DMS114 treated with DMSO at 0.1 percent for 48 hours (cell line): ENCODE results near the gene ANXA3.
"Not testable (repeated sequence)": the region's sequence is repeated elsewhere in the genome, so short reads cannot be mapped to it uniquely, and the experiment has no call there.

Source experiments
- DNase-seq: peaks from one replicate; lab custom pipeline; 2025; ENCODE audit not compliant: unreplicated experiment; lab: John Stamatoyannopoulos, UW

ANXA3 gene, protein sequence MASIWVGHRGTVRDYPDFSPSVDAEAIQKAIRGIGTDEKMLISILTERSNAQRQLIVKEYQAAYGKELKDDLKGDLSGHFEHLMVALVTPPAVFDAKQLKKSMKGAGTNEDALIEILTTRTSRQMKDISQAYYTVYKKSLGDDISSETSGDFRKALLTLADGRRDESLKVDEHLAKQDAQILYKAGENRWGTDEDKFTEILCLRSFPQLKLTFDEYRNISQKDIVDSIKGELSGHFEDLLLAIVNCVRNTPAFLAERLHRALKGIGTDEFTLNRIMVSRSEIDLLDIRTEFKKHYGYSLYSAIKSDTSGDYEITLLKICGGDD

DNA sequence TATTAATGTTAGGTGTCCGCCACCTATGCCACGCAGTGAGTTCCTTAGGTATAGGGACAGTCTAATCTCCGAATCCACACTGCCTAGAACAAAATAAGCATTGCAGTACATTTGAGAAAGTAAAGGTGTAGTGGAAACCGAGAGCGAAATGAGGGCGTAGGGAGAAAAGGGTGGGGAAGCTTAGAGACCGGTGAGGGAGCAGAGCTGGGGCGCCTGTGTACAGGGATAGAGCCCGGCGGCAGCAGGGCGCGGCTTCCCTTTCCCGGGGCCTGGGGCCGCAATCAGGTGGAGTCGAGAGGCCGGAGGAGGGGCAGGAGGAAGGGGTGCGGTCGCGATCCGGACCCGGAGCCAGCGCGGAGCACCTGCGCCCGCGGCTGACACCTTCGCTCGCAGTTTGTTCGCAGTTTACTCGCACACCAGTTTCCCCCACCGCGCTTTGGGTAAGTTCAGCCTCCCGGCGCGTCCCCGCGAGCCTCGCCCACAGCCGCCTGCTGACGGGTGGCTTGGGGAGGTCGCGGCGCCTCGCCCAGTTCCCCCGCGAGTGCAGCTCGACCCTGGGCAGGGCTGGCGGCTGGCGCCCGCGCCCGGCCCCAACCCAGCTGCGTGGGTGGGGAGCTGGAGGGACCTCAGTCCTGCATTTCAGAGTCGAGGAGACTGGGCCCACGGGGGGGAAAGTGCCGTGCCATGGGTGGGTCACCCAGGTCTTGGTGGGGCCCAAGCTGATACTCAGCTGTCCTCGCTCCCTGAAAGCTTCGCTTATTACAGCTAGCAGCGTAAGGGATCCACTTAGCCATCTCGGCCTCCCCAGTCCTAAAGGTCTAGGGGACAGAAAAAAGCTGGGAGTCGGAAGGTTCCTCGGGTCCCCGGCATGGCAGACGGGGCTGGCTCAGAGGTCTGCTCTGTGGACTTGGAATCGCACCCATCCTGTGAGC lies at the start of gene ANXA3:
ANXA3 (plus strand) TSS at position 351 of the 932 bp plus-strand sequence. CDS start 2,704 bp downstream, outside the sequence.
- no peak for DNase-seq

DNA sequence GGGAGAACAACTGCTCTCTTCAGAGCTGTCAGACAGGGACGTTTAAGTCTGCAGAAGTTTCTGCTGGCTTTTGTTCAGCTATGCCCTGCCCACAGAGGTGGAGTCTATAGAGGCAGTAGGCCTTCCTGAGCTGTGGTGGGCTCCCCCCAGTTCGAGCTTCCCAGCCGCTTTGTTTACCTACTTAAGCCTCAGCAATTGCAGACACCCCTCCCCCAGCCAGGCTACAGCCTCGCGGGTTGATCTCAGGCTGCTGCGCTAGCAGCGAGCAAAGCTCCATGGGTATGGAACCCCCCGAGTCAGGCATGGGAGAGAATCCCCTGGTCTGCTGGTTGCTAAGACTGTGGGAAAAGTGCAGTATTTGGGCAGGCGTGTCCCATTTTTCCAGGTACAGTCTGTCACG lies 45.3 kb upstream of the ANXA3 start:
- not testable (repeated sequence) for DNase-seq

DNA sequence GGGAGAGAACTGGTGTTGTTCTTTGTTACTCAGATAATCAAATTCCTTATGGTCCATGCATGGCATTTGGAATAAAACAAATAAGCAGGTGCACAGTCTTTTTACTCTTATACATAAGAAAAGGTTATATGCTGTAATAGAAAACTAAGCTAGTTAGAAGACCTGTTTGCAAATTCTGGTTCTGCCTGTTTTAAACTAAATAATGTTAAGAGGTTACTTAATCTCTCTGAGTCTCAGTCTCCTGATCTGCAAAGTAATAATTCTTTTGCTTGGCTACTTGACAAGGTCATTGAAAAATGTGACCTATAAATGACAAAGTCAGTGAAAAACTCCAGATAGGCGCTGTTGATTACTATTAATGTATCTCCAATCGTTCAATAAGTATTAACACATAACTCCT lies 42.5 kb upstream of the ANXA3 start:
- DNase-seq = no peak

DNA sequence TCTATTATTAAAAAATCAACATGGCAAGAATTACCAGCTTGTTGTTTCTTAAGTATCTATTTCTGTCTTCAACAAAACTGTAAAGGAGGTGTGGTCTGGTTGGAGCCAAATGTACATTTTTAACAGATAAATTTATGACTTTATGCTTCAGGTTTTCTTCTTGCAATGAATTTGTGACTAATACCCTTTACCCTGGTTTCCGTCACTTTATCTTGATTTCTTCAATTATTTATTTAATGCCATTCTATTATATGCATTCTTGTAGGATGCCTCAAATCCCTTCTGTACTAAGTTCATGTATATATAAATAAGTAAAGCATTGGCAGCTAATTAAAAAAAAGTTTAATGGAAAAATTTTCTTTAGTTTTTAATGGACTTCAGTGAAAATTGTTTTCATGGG lies 41.5 kb upstream of the ANXA3 start:
- no peak for DNase-seq

DNA sequence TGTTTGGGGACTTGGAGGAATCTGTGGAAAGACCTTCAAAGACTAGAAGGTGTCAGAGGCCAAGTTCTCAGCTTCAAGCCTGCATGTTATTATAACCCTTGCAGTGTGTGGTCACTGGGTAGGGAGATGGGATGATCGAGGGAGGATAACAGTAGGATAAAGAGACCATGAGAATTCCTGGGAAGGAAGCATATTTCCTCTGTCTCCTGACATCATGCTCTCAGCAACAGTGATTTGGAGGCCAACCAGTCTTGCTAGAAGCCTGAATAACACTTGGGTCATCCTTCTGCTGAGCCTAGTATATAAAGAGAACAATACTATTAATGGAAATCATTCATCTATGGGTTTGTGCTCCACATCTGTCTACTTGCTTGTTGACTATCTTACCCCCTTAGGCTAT lies 40.9 kb upstream of the ANXA3 start:
- no peak for DNase-seq

DNA sequence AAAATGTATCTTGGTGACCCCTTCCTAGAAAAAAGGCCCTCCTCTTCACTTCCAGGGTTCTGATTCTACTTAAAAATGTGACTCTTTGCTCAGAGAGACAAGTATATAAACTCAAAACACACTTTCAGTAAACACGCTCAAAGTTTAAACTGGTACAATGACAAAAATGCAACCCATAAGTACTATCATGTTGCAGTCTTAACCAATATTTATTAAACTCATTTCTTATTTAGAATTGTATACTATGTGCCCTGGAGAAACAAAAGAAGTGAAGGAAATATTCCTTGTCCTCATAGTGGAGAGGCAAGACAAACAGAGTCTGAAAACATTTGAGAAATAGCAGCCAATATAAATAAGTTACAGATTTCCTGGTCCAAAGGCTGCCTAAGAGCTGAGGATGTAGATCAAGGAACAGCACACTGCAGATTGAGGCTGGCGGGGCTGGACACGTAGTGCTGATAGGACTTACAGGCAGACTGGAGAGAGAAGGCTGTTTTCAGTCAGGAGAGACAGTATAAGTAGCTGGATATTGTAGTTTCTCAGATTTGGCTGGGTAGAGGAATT lies 39.1 kb upstream of the ANXA3 start:
- DNase-seq = no peak

DNA sequence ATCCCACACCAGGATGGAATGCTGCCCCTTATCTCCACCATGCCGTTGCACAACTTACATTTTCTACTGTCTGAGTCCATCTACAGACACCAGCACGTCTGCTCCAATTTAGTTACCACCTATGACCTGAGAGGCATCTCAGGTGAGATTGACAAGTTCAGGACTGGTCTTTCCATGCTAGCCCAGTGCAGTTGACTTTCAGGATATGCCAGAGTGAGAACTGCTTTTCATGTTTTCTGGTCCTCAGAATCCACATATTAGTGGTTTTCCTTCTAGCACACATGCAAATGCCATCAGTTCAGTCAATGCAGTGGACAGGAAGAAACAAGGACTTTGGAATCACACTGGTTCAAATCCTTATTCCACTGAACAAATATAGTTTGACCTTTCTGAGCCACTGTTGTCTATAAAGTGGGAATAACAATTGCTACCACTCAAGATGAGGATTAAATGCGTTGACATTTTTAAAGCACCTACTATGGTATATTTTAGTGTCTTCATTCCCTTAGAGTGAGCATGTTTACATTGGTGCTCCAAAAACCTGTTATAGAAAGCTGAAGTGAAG lies 38.1 kb upstream of the ANXA3 start:
- DNase-seq = no peak

DNA sequence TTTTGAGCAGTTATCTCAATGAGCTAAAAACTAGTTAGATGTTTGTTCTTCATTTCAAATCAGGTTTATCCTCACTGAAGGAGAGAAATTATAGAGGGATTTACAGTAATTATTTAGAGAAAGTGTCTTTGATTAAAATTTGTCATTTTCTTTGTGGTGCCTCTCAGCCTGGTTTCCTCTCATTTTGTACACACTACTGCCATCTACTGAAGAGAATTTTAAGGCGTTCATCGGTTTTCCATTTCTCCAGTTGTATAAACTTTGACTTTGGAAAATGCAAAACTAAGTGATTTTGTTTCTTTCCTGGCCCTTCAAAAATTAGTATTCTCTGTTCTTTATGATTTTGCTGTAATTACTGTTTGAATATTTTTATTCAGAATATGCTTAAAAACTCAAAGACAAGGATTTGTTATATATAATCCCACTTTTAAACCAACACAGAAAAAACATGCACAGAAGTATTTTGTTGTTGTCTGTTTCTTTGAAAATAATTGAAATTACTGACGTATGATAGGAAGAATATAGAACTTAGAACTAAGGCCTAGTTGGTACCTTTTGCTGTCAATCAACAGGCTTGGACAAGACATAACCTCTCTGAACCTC lies 34.4 kb upstream of the ANXA3 start:
- peak; percentile 1 for DNase-seq

DNA sequence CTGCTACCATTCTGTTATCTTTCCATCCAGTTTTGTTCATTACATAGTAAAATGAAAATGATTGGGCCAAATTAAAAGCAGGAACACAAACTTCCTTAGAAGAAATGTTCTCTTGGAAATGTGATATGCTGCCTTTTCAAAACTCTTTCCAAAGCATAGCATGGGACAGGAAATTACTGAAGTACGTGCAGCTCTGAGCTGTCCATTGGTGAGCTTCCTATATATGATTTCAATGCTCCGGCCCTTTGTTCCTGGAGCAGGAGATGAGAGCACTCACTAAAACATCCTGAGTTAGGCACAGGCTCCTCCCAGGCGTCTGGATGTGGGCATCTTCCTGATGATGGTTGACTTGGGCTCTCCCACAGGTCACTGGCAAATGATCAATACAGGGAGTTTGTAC lies 33.0 kb upstream of the ANXA3 start:
- DNase-seq = no peak

DNA sequence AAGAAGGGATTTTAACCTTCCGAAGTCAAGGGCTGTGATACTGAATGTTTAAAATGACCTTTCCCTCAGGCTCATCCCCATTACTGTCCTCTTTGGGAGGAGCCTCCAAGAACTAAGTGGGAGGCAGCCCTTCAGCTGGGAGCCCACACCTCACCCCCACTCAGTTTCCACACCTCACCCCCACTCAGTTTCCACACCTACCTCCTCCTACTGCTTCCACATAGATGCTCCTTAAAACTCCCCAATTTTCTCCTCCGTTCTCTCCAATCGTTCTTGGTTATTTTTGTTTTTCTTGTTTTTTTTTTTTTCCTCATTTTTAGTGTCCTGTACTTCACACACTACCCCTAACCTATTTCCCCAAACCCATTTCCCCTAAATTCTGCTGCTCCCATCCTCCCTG lies 31.6 kb upstream of the ANXA3 start:
- no peak for DNase-seq

DNA sequence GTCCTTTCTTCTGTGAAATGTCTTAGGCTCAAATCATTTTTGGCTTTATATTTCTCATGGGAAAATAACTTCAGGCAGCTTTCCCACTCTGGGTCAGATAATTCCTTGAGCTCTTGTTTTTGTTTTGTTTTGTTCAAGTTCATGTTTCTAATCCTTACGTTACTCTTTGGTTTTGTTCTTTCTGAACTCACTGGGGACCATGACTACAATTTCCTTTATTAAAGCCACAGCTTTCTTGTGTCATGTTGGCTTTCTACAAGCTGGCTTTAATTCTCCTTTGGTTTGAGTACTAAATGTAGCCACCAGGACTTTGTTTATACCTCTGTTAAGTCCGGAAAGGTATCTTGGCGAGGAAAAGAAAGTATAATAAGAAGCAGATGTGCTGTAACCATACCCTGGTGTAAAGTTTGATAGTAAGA lies 30.8 kb upstream of the ANXA3 start:
- DNase-seq = no peak

DNA sequence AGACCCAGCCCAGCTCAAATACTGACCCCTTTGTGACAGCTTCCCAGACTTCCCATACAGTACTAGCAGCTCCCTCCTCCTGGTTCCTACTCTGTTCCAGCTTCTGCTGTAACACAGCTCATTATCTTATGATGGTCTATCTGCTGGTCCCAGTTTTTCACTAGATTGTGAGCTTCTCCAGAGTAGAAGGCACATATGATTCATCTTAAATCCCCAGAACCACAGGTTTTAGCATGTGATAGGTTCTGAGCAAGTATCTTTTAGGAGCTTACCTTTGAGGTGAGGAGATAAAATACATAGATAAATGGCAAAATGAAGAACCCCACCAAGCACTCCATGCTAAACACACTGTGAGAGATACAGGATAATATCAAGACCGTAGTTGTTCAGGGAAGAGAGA lies 27.6 kb upstream of the ANXA3 start:
- no peak for DNase-seq

DNA sequence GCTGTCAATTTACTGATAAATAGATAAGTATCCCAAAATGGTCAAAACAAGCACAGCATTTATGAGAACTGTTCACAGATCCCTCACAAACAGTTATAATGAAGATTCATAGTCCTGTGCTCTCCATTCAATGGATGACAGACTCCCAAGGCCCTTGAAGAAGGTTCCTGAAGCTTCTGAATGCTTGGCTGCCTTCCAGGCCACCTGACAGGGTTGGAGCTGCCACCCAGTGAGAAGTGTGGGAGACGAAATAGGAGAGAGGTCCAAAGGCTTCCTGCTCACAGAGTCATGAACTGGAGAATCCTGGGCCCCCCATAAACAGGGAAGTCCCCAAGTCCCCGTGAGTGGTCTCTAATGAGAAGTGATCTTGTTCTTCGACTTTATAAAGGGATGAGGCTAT lies 26.0 kb upstream of the ANXA3 start:
- DNase-seq = no peak

DNA sequence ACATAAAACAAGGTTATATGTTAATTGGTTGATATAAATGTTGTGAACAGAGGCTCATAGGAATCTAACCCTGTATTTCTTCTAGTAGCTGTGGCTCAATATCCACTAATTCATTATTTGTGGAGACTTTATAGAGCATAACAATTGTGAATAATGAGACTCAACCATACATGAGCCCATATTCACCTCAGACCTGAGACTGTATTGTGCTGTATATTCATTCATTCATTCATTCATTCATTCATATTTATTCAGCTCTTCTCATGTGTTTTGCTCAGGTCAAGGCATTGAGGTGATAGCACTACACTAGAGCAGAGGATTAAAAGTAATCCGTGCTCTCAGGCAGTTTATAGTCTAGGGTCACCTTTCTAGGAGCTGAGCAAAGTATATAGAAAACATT lies 24.5 kb upstream of the ANXA3 start:
- no peak for DNase-seq

DNA sequence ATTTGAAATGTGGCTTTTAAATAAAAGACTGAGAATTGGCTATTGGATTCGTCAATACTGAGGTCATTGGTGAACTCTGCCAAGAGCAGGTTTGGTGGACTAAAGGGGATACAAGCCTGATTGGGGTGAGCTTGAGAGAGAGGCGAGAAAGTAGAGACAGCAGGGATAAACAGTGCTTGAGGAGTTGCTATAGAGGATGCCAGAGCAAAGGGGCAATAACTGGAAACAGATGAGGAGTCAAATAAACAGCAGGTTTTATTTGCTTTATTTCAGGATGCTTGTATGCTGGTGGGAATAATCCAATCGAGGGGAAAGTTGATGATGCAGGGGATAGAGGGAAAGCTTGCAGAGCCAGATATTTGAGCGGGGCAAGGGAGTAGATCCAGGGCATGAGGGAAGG lies 24.0 kb upstream of the ANXA3 start:
- no peak for DNase-seq

DNA sequence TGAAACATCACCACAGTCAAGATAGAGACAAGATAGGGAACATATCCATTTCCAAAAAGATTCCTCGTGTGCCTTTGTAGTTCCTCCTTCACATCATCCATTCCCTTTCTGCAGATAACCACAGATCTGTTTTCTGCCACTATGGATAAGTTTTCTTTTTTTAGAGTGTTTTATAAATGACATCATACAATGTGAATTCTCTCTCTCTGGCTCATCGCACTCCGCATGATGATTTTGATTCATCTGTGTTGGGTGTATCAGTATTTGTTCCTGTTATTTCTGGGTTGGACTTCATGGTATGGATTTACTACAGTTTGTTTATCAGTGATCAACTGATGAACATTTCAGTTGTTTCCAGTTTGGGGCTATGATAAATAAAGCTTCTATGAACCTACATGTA lies 23.2 kb upstream of the ANXA3 start:
- no peak for DNase-seq

DNA sequence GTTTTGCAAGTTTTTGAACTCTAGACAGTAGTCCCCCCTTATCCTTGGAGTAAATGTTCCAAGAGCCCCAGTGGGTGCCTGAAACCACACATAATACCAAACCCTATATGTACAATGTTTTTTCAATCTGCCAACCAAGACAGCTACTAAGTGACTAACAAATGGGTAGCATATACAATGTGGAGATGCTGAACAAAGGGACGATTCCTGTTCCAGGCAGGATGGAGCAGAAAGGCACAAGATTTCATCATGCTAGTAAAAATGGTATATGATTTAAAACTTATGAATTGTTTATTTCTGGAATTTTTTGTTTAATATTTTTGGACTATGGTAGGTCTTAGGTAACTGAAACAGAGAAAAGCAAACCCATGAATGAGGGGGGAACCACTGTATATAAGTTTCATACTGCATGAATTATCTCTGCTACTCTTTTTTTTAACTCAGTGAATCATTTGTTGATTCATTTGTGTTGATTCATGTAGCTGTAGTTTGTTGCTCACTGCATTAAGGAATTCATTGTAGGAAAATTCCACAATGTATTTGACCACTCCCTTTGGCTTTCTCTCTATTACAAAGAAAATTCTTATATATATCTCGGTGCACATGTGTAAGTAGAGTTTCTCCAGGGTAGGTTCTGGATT lies 21.9 kb upstream of the ANXA3 start:
- no peak for DNase-seq

DNA sequence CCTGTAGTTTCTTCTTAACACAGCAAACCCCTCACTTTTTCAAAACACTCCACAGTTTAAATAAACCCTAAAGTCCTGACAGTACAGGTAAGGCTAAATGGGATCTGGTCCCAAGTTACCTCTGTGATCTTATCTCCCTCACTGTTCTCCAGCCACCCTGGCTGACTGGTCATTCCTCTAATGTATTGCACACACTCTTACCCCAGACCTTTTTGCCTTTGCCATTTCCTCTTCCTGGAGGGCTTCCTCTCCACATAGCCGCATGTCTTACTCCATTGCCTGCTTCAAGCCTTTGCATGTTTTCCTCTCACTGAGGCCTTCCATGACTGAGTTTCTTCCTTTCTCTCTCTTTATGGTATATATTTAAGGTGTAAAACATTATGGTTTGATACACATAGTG lies 19.5 kb upstream of the ANXA3 start:
- DNase-seq = no peak

DNA sequence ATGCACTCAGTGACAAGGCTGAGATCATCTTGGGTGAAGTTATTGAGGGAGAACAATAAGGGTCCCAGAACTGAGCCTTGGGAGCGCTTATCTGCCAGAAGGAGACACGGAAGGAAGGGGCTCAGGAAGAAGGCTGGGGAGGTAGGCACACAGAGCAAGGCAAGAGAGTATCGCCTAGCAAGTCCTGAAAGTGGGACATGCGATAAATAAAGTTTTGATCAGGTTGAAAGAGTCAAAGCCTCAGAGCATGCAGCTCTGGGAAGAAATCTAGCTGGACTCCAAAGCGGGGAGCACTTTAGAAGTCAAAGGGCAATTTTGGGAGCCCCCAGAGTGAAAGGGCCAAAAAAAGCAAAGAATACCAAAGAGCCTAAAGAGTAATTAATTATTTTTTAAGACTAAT lies 17.7 kb upstream of the ANXA3 start:
- no peak for DNase-seq

DNA sequence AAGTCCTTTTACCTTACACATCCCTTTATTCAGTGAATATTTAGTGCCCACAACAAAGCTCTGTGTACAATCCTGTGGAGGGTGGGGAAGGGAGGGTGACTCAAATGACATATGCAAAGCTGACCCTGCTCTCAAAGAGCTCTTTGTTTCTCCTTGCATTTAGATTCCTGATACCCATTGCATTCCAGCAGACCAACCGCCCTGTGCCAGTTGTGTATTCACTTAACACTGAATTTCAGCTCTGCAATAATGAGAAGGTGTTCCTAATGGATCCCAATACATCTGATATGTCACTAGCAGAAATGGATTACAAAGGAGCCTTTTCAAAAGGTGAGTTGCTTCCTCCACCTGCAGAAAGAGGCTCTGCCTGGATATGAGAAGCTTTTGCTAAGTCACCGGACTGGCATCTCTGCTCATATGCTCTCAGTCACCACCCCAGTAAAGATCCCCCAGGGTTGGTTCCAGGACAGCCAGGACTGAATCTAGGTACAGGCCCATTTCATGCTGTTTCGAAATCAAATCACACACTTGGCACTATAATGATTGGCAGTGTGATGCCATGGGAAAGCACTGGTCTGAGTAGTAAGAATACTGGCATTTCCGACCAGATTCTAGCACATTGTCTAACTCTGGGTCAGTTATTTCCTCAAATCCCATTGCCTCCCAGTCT lies 17.1 kb upstream of the ANXA3 start:
- no peak for DNase-seq
